Neural progenitor cell (in vitro differentiated cells): ENCODE data around the gene IBA57. TPM values are rescaled to one million over a fixed set of nuclear protein-coding genes. Genes with fewer than 3 reads are reported as not detected.

Source experiments
- DNase-seq: peaks from one replicate; pipeline ENCODE4 v3.0.0-alpha.2; 2016; ENCODE audit warnings: low spot score
- H2AFZ ChIP-seq: fragments of 200-600 bp; sonication (generic); replicated peaks from 2 replicates; pipeline ENCODE4 v1.6.1; 2016; ENCODE audit warnings: antibody characterized with exemption
- H3F3A ChIP-seq: fragments of 200-600 bp; sonication (generic); 2 replicates; pipeline ENCODE4 v1.6.1; 2016; ENCODE audit warnings: antibody characterized with exemption, low read depth
- H3K27ac ChIP-seq: fragments of 200-600 bp; sonication (generic); 2 replicates; pipeline ENCODE4 v1.5.1; 2016; ENCODE audit warnings: mild to moderate bottlenecking
- H3K27me3 ChIP-seq: fragments of 200-600 bp; sonication (generic); 2 replicates; pipeline ENCODE4 v1.6.1; 2016; ENCODE audit warnings: mild to moderate bottlenecking, moderate library complexity
- H3K36me3 ChIP-seq: fragments of 200-600 bp; sonication (generic); 2 replicates; pipeline ENCODE4 v1.5.1; 2016
- H3K4me1 ChIP-seq: fragments of 200-600 bp; sonication (generic); 2 replicates; pipeline ENCODE4 v1.6.1; 2016; ENCODE audit warnings: mixed run types
- H3K4me2 ChIP-seq: fragments of 200-600 bp; sonication (generic); 2 replicates; pipeline ENCODE4 v1.6.1; 2016
- H3K4me3 ChIP-seq: fragments of 200-600 bp; sonication (generic); 2 replicates; pipeline ENCODE4 v1.5.1; 2016
- H3K79me2 ChIP-seq: fragments of 200-600 bp; sonication (generic); 2 replicates; pipeline ENCODE4 v1.6.1; 2016; ENCODE audit warnings: low read depth
- H3K9ac ChIP-seq: fragments of 200-600 bp; sonication (generic); 2 replicates; pipeline ENCODE4 v1.6.1; 2016
- H3K9me3 ChIP-seq: fragments of 200-600 bp; sonication (generic); 2 replicates; pipeline ENCODE4 v1.5.1; 2016; ENCODE audit warnings: low read depth
- H4K20me1 ChIP-seq: fragments of 200-600 bp; sonication (generic); 2 replicates; pipeline ENCODE4 v1.6.1; 2016; ENCODE audit warnings: low read depth
- H3K27ac Mint-ChIP-seq: 3 replicates; pipeline ENCODE4 v1.8.0; 2021; ENCODE audit warnings: mixed read lengths
- H3K27me3 Mint-ChIP-seq: 2 replicates; pipeline ENCODE4 v1.8.0; 2022; ENCODE audit warnings: low read depth, mild to moderate bottlenecking, inconsistent platforms, moderate library complexity, mixed read lengths; ENCODE audit not compliant: insufficient read depth
- H3K36me3 Mint-ChIP-seq: 3 replicates; pipeline ENCODE4 v1.8.0; 2021; ENCODE audit warnings: mixed read lengths
- H3K4me1 Mint-ChIP-seq: 3 replicates; pipeline ENCODE4 v1.8.0; 2021; ENCODE audit warnings: mixed read lengths
- H3K4me3 Mint-ChIP-seq: 3 replicates; pipeline ENCODE4 v1.8.0; 2021; ENCODE audit warnings: mild to moderate bottlenecking, moderate library complexity, mixed read lengths
- H3K9me3 Mint-ChIP-seq: 3 replicates; pipeline ENCODE4 v1.8.0; 2020; ENCODE audit warnings: mixed read lengths
- EZH2 ChIP-seq: fragments of 200-600 bp; sonication (generic); IDR thresholded peaks from 2 replicates; pipeline ENCODE4 v1.6.1; 2017; ENCODE audit warnings: antibody characterized with exemption, mild to moderate bottlenecking, moderate library complexity
- EZH2phosphoT487 ChIP-seq: fragments of 200-600 bp; sonication (generic); IDR thresholded peaks from 2 replicates; pipeline ENCODE4 v1.6.1; 2017; ENCODE audit warnings: antibody characterized with exemption
- total RNA-seq: library from RNA; depleted of rRNA; stranded (reverse); fragments of >200 nt; gene quantifications from 2 replicates; pipeline ENCODE4 v1.2.3, GENCODE V29; 2015; ENCODE audit warnings: low replicate concordance
- TF ChIP-seq, protein P1 (sequence below): fragments of 200-600 bp; sonication (generic); IDR thresholded peaks from 2 replicates; pipeline ENCODE4 v1.5.1; 2017; ENCODE audit warnings: antibody characterized with exemption, mild to moderate bottlenecking

Gene IBA57
- total RNA-seq, 1 donor from 2014 or later = 2.2 TPM

DNA sequence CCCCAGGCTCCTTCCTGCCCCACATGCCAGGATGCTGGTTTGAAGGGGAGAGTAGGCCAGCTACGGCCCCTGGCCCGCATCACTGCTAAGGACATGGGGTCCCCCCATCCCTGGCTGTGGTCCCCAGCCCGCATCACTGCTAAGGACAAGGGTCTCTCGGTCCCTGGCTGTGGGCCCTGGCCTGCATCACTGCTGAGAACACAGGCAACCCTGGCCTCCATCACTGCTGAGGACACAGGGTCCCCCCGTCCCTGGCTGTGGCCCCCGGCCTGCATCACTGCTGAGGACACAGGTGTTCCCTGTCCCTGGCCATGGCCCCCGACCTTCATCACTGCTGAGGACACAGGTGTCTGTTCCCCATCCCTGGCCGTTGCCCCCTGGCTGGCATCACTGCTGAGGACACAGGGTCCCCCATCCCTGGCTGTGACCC lies 41.8 kb downstream of the IBA57 start:
- Histone ChIP-seq H3K4me3 (no peak overlapping the region), H3K27me3 (peaks cover 16% of the 10 kb centered on the region), H4K20me1 (no peaks in the 10 kb centered on the region), H2AFZ (no peak overlapping the region), H3K9me3 (no peaks in the 10 kb centered on the region), H3K4me2 (no peak overlapping the region), H3K79me2 (no peaks in the 10 kb centered on the region), H3K27ac (no peak overlapping the region), H3K36me3 (no peaks in the 10 kb centered on the region), H3F3A (peaks cover 3% of the 10 kb centered on the region), H3K4me1 (peaks cover 17% of the 10 kb centered on the region), H3K9ac (no peak overlapping the region)
- no peak overlapping the region for H3K27ac Mint-ChIP-seq
- H3K27me3 Mint-ChIP-seq = peaks cover 2% of the 10 kb centered on the region
- H3K9me3 Mint-ChIP-seq = no peaks in the 10 kb centered on the region
- H3K4me3 Mint-ChIP-seq = peak overlapping the region; percentile 35
- no peak for DNase-seq
- H3K4me1 Mint-ChIP-seq = peaks cover 19% of the 10 kb centered on the region
- no peaks in the 10 kb centered on the region for H3K36me3 Mint-ChIP-seq
- TF ChIP-seq, protein P1, sequence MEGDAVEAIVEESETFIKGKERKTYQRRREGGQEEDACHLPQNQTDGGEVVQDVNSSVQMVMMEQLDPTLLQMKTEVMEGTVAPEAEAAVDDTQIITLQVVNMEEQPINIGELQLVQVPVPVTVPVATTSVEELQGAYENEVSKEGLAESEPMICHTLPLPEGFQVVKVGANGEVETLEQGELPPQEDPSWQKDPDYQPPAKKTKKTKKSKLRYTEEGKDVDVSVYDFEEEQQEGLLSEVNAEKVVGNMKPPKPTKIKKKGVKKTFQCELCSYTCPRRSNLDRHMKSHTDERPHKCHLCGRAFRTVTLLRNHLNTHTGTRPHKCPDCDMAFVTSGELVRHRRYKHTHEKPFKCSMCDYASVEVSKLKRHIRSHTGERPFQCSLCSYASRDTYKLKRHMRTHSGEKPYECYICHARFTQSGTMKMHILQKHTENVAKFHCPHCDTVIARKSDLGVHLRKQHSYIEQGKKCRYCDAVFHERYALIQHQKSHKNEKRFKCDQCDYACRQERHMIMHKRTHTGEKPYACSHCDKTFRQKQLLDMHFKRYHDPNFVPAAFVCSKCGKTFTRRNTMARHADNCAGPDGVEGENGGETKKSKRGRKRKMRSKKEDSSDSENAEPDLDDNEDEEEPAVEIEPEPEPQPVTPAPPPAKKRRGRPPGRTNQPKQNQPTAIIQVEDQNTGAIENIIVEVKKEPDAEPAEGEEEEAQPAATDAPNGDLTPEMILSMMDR = no peak
- TF ChIP-seq EZH2phosphoT487 = no peak
- no peak for TF ChIP-seq EZH2

DNA sequence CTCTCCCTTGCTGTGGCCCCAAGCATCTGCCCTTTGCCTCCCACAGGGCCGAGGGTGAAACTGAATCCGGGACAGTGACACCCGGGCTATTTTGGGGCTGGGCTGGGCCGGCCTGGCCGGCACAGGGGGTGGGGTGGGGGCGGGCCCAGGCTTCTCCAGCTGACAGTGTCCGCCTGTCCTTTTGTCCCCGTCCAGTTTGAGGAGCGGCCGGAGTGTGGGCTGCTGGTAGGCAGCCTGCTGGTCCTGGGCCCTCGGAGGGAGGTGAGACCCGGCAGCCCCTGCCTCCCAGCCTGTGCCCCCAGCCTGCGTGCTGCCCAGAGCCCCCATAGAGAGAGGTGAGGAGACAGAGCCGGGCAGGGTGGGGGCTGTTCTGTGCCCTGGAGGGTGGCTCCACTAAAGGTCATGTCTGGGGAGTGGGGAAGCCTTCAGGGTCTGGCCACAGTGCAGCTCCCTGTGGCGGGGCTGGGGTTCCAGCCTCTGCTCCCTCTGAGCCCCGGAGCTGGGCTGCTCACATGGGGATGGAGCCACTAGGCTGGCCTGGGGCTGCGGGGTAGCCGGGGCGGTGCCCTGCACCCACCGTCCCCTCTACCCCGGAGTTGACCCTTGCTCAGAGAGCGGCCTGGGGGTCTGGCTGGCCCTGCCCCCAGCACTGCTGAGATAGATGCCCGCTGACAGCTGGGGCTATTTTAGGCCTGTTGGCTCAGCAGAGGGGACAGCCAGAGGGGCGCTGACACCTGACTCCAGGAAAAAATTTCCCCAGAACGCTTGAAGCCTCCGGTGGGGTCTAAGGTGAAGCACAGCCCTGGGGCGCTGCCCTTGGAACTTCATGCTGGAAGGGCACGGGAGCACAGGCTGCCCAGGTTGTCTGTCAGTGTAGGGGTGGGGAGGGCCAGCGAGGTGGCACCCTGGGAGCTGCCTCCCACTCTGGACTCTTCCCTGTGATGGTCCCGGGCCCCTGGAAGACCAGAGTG lies 42.5 kb downstream of the IBA57 start, which contains the start of gene OBSCN:
TSS of gene OBSCN (plus strand) at position 194 of the 971 bp plus-strand sequence. CDS start 3,740 bp downstream, outside the sequence.
- Histone ChIP-seq H3K9me3 (no peaks in the 10 kb centered on the region), H3K9ac (no peak within 1 kb of the TSS), H3F3A (peaks cover 3% of the 10 kb centered on the region), H3K36me3 (no peaks in the 10 kb centered on the region), H3K4me2 (peak within 1 kb of the TSS; percentile 38), H3K79me2 (no peaks in the 10 kb centered on the region), H3K27ac (no peak within 1 kb of the TSS), H3K4me3 (no peak within 1 kb of the TSS), H3K27me3 (peaks cover 16% of the 10 kb centered on the region), H2AFZ (no peak within 1 kb of the TSS), H3K4me1 (peaks cover 17% of the 10 kb centered on the region), H4K20me1 (no peaks in the 10 kb centered on the region)
- DNase-seq = peak; percentile 38
- Mint-ChIP-seq H3K27me3 (peaks cover 2% of the 10 kb centered on the region), H3K4me1 (peaks cover 19% of the 10 kb centered on the region), H3K9me3 (no peaks in the 10 kb centered on the region), H3K36me3 (no peaks in the 10 kb centered on the region), H3K27ac (no peak within 1 kb of the TSS), H3K4me3 (peak within 1 kb of the TSS; percentile 35)
- no peak for TF ChIP-seq EZH2
- no peak for TF ChIP-seq EZH2phosphoT487
- TF ChIP-seq, protein P1 = no peak

DNA sequence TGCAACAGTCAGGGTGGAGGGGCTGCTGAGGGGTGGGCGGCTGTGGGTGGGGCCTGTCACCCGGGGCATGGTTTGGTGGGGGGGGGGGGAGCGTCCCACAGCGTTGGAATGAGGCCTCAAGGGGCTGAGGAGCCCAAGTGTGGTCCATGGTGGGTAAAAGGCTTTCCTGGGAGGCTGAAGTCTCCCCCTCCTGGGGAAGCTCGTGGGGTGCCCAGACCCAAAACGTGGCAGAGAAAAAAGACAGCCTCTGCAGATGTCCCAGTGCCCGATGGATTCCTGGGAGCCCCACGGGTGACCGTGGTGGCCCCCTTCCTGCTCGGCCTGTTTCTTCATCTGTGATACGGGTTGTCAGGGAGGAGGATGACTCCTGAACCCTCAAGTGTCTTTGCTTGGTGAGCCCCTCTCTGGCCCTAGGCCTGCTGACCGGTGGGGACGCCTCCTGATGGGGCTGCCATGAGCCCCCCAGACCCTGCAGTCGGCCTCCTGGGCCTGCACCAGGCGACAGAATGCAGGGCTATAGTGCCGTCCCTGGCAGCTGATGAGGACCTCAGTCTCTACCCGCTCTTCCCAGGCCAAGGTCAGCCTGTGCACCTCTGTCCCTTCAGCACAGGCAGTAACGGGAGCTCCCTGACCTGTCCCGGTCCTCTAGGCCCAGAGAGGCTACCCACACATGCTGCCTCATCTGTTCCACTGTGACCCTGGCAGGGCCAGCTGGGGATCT lies 43.4 kb downstream of the IBA57 start:
- no peak overlapping the region for H3K27ac ChIP-seq
- DNase-seq = no peak
- no peak overlapping the region for H3K4me3 ChIP-seq
- peaks cover 13% of the 10 kb centered on the region for H3K27me3 ChIP-seq
- H3K9me3 ChIP-seq = no peaks in the 10 kb centered on the region
- Mint-ChIP-seq H3K4me1 (peaks cover 19% of the 10 kb centered on the region), H3K36me3 (no peaks in the 10 kb centered on the region), H3K27ac (no peak overlapping the region), H3K9me3 (no peaks in the 10 kb centered on the region), H3K27me3 (peaks cover 2% of the 10 kb centered on the region), H3K4me3 (no peak overlapping the region)
- no peaks in the 10 kb centered on the region for H4K20me1 ChIP-seq
- no peaks in the 10 kb centered on the region for H3K36me3 ChIP-seq
- H3K79me2 ChIP-seq = no peaks in the 10 kb centered on the region
- H3F3A ChIP-seq = peaks cover 3% of the 10 kb centered on the region
- H2AFZ ChIP-seq = no peak overlapping the region
- no peak overlapping the region for H3K4me2 ChIP-seq
- H3K4me1 ChIP-seq = peaks cover 17% of the 10 kb centered on the region
- TF ChIP-seq EZH2phosphoT487 (no peak), EZH2 (no peak)
- TF ChIP-seq, protein P1 = no peak
- no peak overlapping the region for H3K9ac ChIP-seq
